ENCODE data around the gene NIT2. TPM values are rescaled to one million over a fixed set of nuclear protein-coding genes. Genes with fewer than 3 reads are reported as not detected.

The NIT2 gene
- total and polyA plus RNA-seq, 8 donors: 30.8 to 55.8 (median 45.3) TPM

- no peaks in the 10 kb centered on the region for H3K4me1 ChIP-seq
- intact Hi-C loops (cut with DNase I): no loop called here
- peaks cover 0 to 6% of the 10 kb centered on the region in 2 donors for H3K9me3 ChIP-seq
- DNase-seq (no peak), ATAC-seq (no peak)
- H3K27me3 ChIP-seq: no peaks in the 10 kb centered on the region
- no peak overlapping the region for H3K4me3 ChIP-seq
- no peak for TF ChIP-seq CTCF (IDR thresholded peaks at IDR 0.05)
- peaks cover 0 to 90% of the 10 kb centered on the region in 2 donors for H3K36me3 ChIP-seq
- H3K27ac ChIP-seq: no peak overlapping the region
These were observed 24.5 kb downstream of the NIT2 start for GRCh38 chr3:100359035-100359434.

GRCh38 chr3:100360757-100361496 is 26.4 kb downstream of the NIT2 start:
- Histone ChIP-seq H3K4me3 (no peak overlapping the region), H3K27ac (no peak overlapping the region), H3K9me3 (peaks cover 0 to 6% of the 10 kb centered on the region in 2 donors), H3K4me1 (no peaks in the 10 kb centered on the region), H3K36me3 (peaks cover 0 to 90% of the 10 kb centered on the region in 2 donors), H3K27me3 (no peaks in the 10 kb centered on the region)
- no peak for TF ChIP-seq CTCF (IDR thresholded peaks at IDR 0.05)
- ATAC-seq (no peak), DNase-seq (no peak)
- intact Hi-C loops (cut with DNase I): no loop called here

GRCh38 chr3:100361897-100362296 is 27.3 kb downstream of the NIT2 start:
- intact Hi-C loops (cut with DNase I): no loop called here
- H3K4me1 ChIP-seq: no peaks in the 10 kb centered on the region
- no peak overlapping the region for H3K4me3 ChIP-seq
- peaks cover 0 to 6% of the 10 kb centered on the region in 2 donors for H3K9me3 ChIP-seq
- ATAC-seq (no peak), DNase-seq (no peak)
- peaks cover 0 to 90% of the 10 kb centered on the region in 2 donors for H3K36me3 ChIP-seq
- H3K27ac ChIP-seq: no peak overlapping the region
- no peak for TF ChIP-seq CTCF (IDR thresholded peaks at IDR 0.05)
- H3K27me3 ChIP-seq: no peaks in the 10 kb centered on the region

- ATAC-seq (no peak), DNase-seq (no peak)
- no peaks in the 10 kb centered on the region for H3K4me1 ChIP-seq
- no peak for TF ChIP-seq CTCF (IDR thresholded peaks at IDR 0.05)
- peaks cover 0 to 6% of the 10 kb centered on the region in 2 donors for H3K9me3 ChIP-seq
- H3K4me3 ChIP-seq: no peak overlapping the region
- intact Hi-C loops (cut with DNase I): no loop called here
- no peaks in the 10 kb centered on the region for H3K27me3 ChIP-seq
- H3K36me3 ChIP-seq: peaks cover 0 to 93% of the 10 kb centered on the region in 2 donors
- H3K27ac ChIP-seq: no peak overlapping the region
These were observed 29.9 kb downstream of the NIT2 start for GRCh38 chr3:100364421-100364820.

- ATAC-seq (no peak), DNase-seq (no peak)
- Histone ChIP-seq H3K9me3 (peaks cover 0 to 6% of the 10 kb centered on the region in 2 donors), H3K27me3 (no peaks in the 10 kb centered on the region), H3K36me3 (peaks cover 0 to 98% of the 10 kb centered on the region in 2 donors), H3K27ac (no peak overlapping the region), H3K4me1 (no peaks in the 10 kb centered on the region), H3K4me3 (no peak overlapping the region)
- TF ChIP-seq CTCF (IDR thresholded peaks at IDR 0.05): no peak
- intact Hi-C loops (cut with DNase I): no loop called here
These were observed 31.9 kb downstream of the NIT2 start for GRCh38 chr3:100366424-100366823.
